NT2/D1 (cell line): ENCODE results near the gene PCDHA3.
"Not testable (repeated sequence)": the region's sequence is repeated elsewhere in the genome, so short reads cannot be mapped to it uniquely, and the experiment has no call there.

ENCODE experiments used
- DNase-seq: peaks from one replicate; pipeline ENCODE4 v3.0.0-alpha.2; 2011; ENCODE audit warnings: low read depth, low spot score
- H3K27me3 ChIP-seq: 2 replicates; pipeline ENCODE4 v1.6.0; 2011; ENCODE audit warnings: mild to moderate bottlenecking; ENCODE audit not compliant: insufficient read length, insufficient read depth
- H3K36me3 ChIP-seq: 2 replicates; pipeline ENCODE4 v1.6.1; 2011; ENCODE audit warnings: mild to moderate bottlenecking, low read length, mixed read lengths; ENCODE audit not compliant: insufficient read depth, insufficient read length
- H3K4me1 ChIP-seq: 2 replicates; pipeline ENCODE4 v1.5.1; 2011; ENCODE audit not compliant: insufficient read depth, insufficient read length
- H3K4me3 ChIP-seq: 2 replicates; pipeline ENCODE4 v1.5.1; 2011; ENCODE audit warnings: low read depth; ENCODE audit not compliant: insufficient read length
- H3K9ac ChIP-seq: 2 replicates; pipeline ENCODE4 v1.6.0; 2011; ENCODE audit warnings: low read depth; ENCODE audit not compliant: insufficient read length
- H3K9me3 ChIP-seq: 2 replicates; pipeline ENCODE4 v1.5.1; 2011; ENCODE audit warnings: mild to moderate bottlenecking, low read length; ENCODE audit not compliant: insufficient read depth
- SUZ12 ChIP-seq: IDR thresholded peaks from 2 replicates; pipeline ENCODE4 v1.6.1; 2011; ENCODE audit not compliant: insufficient read length, insufficient read depth; ENCODE audit errors: extremely low read depth
- YY1 ChIP-seq: IDR thresholded peaks from 2 replicates; pipeline ENCODE4 v1.6.1; 2011; ENCODE audit not compliant: insufficient read length, insufficient read depth
- ZNF274 ChIP-seq: IDR thresholded peaks from 2 replicates; pipeline ENCODE4 v1.6.1; 2011; ENCODE audit warnings: mild to moderate bottlenecking, low read depth, low read length

The PCDHA3 gene

DNA sequence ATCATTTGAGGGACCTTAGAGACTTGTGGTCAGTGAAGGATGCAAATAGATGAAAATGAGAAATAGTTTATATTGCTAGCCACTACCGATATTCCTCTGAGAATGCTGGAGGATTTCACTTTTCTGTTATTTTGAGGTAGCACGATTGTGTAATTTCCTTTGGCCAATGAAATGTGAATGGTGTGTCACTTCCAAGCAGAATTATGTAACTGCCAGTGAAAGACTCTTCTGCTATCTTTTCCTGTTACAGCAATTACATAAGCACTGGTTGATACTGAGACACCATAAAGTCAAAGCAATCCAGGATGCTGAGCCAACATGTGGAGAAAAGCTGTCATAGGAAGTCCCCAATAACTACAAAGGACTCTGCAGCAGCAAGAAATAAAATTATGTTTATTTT is 9.8 kb upstream of the PCDHA3 start:
- H3K9ac ChIP-seq = no peak overlapping the region
- peaks cover 4% of the 10 kb centered on the region; the same call in 1 of the 2 replicates for H3K9me3 ChIP-seq
- TF ChIP-seq YY1 (no peak), SUZ12 (no peak), ZNF274 (no peak)
- no peaks in the 10 kb centered on the region for H3K27me3 ChIP-seq
- H3K4me1 ChIP-seq = no peaks in the 10 kb centered on the region
- no peak overlapping the region for H3K4me3 ChIP-seq
- no peaks in the 10 kb centered on the region for H3K36me3 ChIP-seq
- DNase-seq = no peak

DNA sequence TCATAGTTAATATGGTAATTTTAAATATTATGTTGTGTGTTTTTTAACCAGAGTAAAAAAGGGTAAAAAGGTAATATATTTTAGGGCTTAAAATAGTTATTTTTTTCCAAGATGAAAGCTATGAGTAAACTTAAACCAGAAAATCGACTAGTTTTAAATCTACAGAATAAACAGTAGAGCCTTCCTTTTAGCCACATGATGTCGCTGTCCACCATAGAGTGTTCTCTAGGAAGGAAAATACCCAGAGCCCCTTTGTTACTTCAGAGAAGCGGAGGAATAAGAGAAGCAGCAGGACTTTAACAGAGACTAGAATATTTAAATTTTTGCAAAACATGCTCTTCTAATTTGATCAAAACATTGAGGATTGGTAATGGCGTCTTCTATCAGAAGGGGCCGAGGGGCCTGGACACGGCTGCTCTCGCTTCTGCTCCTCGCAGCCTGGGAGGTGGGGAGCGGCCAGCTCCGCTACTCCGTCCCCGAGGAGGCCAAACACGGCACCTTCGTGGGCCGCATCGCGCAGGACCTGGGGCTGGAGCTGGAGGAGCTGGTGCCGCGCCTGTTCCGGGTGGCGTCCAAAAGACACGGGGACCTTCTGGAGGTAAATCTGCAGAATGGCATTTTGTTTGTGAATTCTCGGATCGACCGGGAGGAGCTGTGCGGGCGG is 6.1 kb upstream of the PCDHA3 start, which contains the start of gene PCDHA2:
PCDHA2 (plus strand) TSS at position 258 of the 664 bp plus-strand sequence.
- DNase-seq = no peak
- H3K9ac ChIP-seq = no peak within 1 kb of the TSS

DNA sequence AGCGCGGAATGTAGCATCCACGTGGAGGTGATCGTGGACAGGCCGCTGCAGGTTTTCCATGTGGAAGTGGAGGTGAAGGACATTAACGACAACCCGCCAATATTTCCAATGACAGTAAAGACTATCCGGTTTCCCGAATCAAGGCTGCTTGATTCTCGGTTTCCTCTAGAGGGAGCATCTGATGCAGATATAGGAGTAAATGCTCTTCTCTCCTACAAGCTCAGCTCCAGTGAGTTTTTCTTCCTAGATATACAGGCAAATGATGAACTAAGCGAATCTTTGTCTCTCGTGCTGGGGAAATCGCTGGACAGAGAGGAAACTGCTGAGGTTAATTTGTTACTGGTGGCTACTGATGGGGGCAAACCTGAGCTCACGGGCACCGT is 5.6 kb upstream of the PCDHA3 start:
- no peak for DNase-seq
- Histone ChIP-seq H3K4me3 (no peak overlapping the region), H3K9ac (no peak overlapping the region), H3K36me3 (no peaks in the 10 kb centered on the region), H3K27me3 (no peaks in the 10 kb centered on the region), H3K4me1 (no peaks in the 10 kb centered on the region), H3K9me3 (peaks cover 12% of the 10 kb centered on the region; the same call in 1 of the 2 replicates)
- TF ChIP-seq SUZ12 (no peak), YY1 (no peak), ZNF274 (no peak)

More for the DNA sequence above, 6.1 kb upstream of the PCDHA3 start, which contains the start of gene PCDHA2:
- H3K36me3 ChIP-seq = no peaks in the 10 kb centered on the region
- H3K4me1 ChIP-seq = no peaks in the 10 kb centered on the region
- H3K27me3 ChIP-seq = no peaks in the 10 kb centered on the region
- TF ChIP-seq SUZ12 (no peak), YY1 (no peak), ZNF274 (no peak)
- no peak within 1 kb of the TSS for H3K4me3 ChIP-seq
- H3K9me3 ChIP-seq = peaks cover 12% of the 10 kb centered on the region; the same call in 1 of the 2 replicates

DNA sequence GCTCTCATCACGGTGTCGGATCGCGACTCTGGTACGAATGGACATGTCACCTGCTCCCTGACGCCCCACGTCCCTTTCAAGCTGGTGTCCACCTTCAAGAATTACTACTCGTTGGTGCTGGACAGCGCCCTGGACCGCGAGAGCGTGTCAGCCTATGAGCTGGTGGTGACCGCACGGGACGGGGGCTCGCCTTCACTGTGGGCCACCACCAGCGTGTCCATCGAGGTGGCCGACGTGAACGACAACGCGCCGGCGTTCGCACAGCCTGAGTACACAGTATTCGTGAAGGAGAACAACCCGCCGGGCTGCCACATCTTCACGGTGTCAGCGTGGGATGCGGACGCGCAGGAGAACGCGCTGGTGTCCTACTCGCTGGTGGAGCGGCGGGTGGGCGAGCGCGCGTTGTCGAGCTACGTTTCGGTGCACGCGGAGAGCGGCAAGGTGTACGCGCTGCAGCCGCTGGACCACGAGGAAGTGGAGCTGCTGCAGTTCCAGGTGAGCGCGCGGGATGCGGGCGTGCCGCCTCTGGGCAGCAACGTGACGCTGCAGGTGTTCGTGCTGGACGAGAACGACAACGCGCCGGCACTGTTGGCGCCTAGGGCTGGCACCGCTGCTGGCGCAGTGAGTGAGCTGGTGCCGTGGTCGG is 4.7 kb upstream of the PCDHA3 start:
- not testable (repeated sequence) for H3K4me3 ChIP-seq, H3K4me1 ChIP-seq, H3K27me3 ChIP-seq, H3K9ac ChIP-seq, DNase-seq, H3K36me3 ChIP-seq
- peaks cover 12% of the 10 kb centered on the region; the same call in 1 of the 2 replicates for H3K9me3 ChIP-seq

DNA sequence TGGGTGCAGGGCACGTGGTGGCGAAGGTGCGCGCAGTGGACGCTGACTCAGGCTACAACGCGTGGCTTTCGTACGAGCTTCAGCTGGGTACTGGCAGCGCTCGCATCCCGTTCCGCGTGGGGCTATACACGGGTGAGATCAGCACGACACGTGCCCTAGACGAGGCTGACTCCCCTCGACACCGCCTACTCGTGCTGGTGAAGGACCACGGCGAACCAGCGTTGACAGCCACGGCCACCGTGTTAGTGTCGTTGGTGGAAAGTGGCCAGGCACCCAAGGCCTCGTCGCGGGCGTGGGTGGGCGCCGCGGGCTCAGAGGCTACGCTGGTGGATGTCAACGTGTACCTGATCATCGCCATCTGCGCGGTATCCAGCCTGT is 4.2 kb upstream of the PCDHA3 start:
- DNase-seq = no peak
- Histone ChIP-seq H3K9ac (no peak overlapping the region), H3K9me3 (peaks cover 12% of the 10 kb centered on the region; the same call in 1 of the 2 replicates), H3K36me3 (no peaks in the 10 kb centered on the region), H3K4me1 (no peaks in the 10 kb centered on the region), H3K27me3 (no peaks in the 10 kb centered on the region), H3K4me3 (no peak overlapping the region)
- TF ChIP-seq YY1 (no peak), ZNF274 (no peak), SUZ12 (no peak)

DNA sequence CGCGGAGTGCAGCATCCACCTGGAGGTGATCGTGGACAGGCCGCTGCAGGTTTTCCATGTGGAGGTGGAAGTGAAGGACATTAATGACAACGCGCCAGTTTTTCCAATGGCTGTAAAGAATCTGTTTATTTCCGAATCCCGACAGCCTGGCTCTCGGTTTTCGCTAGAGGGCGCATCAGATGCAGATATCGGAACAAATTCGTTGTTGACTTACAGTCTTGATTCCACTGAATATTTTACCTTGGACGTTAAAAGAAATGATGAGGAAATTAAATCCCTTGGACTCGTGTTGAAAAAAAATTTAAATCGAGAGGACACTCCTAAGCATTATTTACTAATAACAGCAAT is 611 bp downstream of the PCDHA3 start:
- DNase-seq = no peak
- H3K36me3 ChIP-seq = no peaks in the 10 kb centered on the region
- H3K9ac ChIP-seq = no peak overlapping the region
- H3K27me3 ChIP-seq = no peaks in the 10 kb centered on the region
- no peak overlapping the region for H3K4me3 ChIP-seq
- no peak for TF ChIP-seq ZNF274
- no peak for TF ChIP-seq YY1
- TF ChIP-seq SUZ12 = no peak
- H3K4me1 ChIP-seq = no peaks in the 10 kb centered on the region
- peaks cover 8% of the 10 kb centered on the region; the same call in 1 of the 2 replicates for H3K9me3 ChIP-seq

DNA sequence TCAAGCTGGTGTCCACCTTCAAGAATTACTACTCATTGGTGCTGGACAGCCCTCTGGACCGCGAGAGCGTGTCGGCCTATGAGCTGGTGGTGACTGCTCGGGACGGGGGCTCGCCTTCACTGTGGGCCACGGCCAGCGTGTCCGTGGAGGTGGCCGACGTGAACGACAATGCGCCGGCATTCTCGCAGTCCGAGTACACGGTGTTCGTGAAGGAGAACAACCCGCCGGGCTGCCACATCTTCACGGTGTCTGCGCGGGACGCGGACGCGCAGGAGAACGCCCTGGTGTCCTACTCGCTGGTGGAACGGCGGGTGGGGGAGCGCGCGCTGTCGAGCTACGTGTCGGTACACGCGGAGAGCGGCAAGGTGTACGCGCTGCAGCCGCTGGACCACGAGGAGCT is 1.5 kb downstream of the PCDHA3 start:
- H3K4me1 ChIP-seq, H3K9me3 ChIP-seq, H3K4me3 ChIP-seq, H3K27me3 ChIP-seq, H3K9ac ChIP-seq, H3K36me3 ChIP-seq, DNase-seq: not testable (repeated sequence)

DNA sequence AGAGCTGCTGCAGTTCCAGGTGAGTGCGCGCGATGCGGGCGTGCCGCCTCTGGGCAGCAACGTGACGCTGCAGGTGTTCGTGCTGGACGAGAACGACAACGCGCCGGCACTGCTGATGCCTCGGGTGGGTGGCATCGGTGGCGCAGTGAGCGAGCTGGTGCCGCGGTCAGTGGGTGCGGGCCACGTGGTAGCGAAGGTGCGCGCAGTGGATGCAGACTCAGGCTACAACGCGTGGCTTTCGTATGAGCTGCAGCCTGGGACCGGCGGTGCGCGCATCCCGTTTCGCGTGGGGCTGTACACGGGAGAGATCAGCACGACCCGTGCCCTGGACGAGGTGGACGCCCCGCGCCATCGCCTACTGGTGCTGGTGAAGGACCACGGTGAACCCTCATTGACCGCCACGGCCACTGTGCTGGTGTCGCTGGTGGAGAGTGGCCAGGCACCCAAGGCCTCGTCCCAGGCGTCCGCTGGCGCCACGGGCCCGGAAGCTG is 2.0 kb downstream of the PCDHA3 start:
- H3K4me1 ChIP-seq = no peaks in the 10 kb centered on the region
- no peaks in the 10 kb centered on the region; the same call in 1 of the 2 replicates for H3K9me3 ChIP-seq
- no peaks in the 10 kb centered on the region for H3K27me3 ChIP-seq
- H3K36me3 ChIP-seq = no peaks in the 10 kb centered on the region
- no peak for TF ChIP-seq ZNF274
- no peak for TF ChIP-seq SUZ12
- TF ChIP-seq YY1 = no peak
- H3K9ac ChIP-seq = no peak overlapping the region
- DNase-seq = no peak
- no peak overlapping the region for H3K4me3 ChIP-seq
